Measurements from ENCODE around the gene CENATAC.
A peak's percentile ranks its signal among the peaks of the same experiment; 100 is the strongest.
"Not testable (repeated sequence)": the region's sequence is repeated elsewhere in the genome, so short reads cannot be mapped to it uniquely, and the experiment has no call there.

Gene CENATAC
- total RNA-seq = 3.9 to 21.1 (median 12.2) reads per million in 17 experiments

GRCh38 chr11:118997627-118998387 lies at the start of gene CENATAC:
Gene CENATAC, plus strand, starts transcription at chr11:118998138. Its CDS starts 60 bp downstream, at chr11:118998198.
- DNase-seq = peak; percentile 97 to 99 (median 98)

DNA sequence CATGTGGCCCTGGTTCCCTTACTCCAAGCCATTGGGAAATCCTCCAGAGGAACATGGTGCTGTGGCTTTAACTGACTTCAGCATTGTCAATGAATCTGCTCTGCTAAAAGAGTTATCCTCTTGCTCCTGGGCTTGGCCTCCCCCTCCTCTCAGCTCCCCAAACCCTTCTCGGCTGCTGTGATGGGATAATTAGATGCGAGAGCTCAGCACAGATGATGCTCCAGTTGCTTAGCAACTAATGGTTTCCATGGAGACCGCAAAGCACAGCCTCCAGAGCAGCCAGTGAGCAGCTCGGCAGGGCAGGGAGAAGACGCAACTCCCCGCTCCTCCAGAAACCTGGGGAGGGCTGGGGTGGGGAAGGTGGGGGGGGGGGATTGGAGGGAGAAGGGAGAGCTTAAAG lies 44.7 kb upstream of the CENATAC start:
- no peak for DNase-seq

DNA sequence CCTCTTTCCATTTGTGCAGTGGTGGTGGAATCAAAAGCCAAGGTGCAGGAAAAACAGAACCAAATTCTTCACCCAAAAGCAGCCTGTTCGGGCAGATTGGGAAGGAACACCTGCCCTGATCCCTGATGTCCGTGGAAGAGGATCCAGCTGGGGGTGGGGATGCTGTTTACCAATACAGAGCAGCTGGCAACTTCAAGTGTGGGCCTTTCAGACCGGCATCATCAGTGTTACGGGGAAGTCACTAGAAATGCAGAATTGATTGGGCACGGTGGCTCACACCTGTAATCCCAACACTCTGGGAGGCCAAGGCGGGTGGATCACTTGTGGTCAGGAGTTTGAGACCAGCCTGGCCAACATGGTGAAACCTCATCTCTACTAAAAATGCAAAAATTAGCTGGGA lies 44.0 kb upstream of the CENATAC start:
- not testable (repeated sequence) for DNase-seq

GRCh38 chr11:118956094-118956846 lies 41.7 kb upstream of the CENATAC start, which contains the start of gene UPK2:
Gene UPK2, plus strand, starts transcription at chr11:118956298. Its CDS starts 53 bp downstream, at chr11:118956351.
- DNase-seq = peak; percentile 89 to 94 (median 92)

DNA sequence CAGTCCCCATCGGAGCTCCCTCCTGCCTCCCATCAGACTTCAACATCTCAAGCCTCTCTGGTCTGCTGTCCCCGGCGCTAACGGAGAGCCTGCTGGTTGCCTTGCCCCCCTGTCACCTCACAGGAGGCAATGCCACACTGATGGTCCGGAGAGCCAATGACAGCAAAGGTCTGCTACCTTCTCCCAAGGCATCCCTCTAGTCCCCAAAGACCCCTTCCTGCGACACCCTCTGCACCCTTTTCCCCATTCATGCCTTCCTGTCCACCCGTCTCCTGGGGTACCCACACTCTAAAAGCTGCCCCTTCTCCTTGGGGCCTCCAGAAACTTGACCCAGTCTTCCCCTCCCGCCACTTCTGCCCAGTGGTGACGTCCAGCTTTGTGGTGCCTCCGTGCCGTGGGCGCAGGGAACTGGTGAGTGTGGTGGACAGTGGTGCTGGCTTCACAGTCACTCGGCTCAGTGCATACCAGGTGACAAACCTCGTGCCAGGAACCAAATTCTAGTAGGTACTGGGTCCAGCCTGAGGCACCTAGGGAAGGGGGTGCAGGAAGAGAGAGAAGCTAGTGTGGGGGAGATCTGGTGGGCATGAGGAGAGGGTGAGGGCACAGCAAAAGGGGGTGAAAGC lies 41.0 kb upstream of the CENATAC start:
- DNase-seq = no peak

DNA sequence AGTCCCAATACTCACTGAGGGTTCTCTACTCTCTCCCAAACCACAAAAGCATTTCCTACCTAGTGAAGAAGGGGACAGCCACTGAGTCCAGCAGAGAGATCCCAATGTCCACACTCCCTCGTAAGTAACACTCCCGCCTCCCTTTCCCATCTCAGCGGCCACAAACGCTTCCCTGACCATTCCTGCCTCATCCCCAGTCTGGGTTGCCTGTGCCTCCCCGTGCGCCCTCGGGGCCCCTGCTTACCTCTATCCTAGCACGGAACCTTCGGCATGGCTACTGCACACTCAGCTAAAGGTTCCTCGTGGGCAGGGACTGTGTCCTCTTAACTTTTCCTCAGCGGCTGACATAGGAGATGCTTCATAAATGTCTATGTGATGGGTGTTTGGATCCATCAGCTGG lies 40.4 kb upstream of the CENATAC start:
- DNase-seq = no peak

DNA sequence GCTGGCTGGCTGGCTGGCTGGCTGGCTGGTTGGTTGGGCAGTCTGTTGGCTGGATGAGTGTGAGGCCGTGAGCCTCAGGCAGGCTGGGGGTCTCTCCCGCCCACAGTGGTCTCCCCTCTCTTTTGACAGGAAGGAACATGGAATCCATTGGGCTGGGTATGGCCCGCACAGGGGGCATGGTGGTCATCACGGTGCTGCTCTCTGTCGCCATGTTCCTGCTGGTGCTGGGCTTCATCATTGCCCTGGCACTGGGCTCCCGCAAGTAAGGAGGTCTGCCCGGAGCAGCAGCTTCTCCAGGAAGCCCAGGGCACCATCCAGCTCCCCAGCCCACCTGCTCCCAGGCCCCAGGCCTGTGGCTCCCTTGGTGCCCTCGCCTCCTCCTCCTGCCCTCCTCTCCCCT lies 40.0 kb upstream of the CENATAC start:
- DNase-seq = no peak

- no peak for DNase-seq
Observed at GRCh38 chr11:118958577-118958976, 39.4 kb upstream of the CENATAC start.

- DNase-seq = no peak
Observed at GRCh38 chr11:118961189-118961588, 36.7 kb upstream of the CENATAC start.

DNA sequence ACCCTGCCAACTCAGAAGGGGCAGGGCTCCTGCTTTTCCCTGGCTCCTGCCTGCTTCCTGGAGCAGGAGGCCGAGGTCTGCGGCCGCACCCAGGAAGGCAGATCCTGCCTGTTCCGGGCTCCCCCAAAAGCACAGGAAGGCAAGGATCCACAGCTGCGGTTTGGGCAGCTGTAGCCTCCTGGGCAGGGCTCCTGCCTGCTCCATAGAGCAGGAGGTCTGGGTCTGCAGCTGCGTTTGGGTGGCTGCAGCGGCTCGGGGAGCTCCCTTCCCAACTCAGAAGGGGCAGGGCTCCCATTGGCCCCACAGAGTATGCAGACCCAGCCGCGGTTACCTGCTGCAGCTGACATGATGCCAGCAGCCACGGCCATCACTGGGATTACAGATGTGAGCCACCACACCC lies 36.3 kb upstream of the CENATAC start:
- no peak for DNase-seq

GRCh38 chr11:118969508-118969907 lies 28.4 kb upstream of the CENATAC start:
- not testable (repeated sequence) for DNase-seq

DNA sequence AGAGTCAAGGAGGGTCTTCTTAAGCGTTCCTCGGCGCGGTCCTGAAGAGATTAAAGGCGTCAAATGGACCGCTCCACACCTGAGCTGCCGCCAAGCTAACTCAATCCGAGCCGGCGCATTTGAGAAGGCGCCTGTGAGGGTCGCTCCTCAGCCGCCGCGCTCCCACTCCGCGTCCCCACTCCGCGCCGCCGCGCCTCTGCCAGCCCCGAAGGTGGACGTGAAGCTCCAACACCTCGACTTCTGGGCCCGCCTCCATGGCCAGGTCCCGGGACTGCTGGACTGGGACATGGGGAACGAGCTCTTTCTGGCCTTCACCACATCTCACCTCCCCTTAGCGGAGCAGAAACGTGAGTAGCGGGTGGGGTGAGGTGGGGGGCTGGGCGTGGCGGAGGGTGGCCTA lies 26.3 kb upstream of the CENATAC start, which contains the start of gene FOXR1:
FOXR1 (plus strand) TSS at position 116 of the 400 bp plus-strand sequence; CDS start at position 287, 171 bp downstream.
- no peak for DNase-seq

DNA sequence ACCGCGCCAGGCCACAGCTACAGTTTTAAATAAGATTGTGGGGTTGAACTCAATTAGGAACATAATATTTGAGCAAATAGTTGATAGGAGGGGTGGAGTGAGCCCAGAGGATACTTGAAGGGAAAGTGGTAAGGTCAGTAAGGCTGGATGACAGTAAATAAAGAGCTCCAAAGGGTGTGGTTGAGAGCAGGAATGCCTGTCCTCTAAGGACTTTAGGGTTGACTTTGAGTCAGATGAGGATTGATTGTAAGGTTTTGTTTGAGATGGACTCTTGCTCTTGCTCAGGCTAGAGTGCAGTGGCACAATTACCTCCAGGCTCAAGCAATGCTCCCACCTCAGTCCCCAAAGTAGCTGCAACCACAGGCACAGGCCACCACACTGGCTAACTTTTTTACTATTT lies 24.0 kb upstream of the CENATAC start:
- no peak for DNase-seq

- DNase-seq = no peak
Observed at GRCh38 chr11:118975771-118976709, 21.9 kb upstream of the CENATAC start.

- peak in 2 of 4 experiments; percentile 7 to 18 for DNase-seq
Observed at GRCh38 chr11:118979434-118979833, 18.5 kb upstream of the CENATAC start.

DNA sequence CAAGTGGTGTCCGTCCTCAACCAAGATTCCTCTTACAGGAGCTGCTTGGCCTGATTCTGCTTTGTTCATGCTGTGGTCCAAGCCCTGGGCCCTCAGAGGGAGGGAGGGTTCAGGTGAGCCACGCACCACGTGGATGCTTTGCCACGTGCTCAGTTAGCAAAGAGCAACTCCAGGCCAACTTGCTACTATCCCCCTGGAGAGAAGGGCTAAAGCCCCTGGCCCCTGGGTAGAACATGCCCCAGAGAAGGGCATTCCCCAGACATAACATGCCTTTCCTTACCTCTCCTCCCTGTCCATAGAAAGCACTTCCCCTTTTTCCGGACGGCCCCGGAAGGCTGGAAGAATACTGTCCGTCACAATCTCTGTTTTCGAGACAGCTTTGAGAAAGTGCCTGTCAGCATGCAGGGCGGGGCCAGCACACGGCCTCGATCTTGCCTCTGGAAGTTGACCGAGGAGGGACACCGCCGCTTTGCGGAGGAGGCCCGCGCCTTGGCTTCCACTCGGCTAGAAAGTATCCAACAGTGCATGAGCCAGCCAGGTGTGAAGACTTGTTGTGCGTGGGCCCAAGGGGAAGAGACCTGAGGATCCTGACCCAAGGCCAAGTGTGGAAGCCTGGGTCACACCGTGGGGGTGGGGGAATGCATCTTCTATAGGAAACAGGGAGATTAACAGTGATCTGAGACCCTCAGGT lies 17.6 kb upstream of the CENATAC start:
- DNase-seq = peak; percentile 67 to 84 (median 80)

DNA sequence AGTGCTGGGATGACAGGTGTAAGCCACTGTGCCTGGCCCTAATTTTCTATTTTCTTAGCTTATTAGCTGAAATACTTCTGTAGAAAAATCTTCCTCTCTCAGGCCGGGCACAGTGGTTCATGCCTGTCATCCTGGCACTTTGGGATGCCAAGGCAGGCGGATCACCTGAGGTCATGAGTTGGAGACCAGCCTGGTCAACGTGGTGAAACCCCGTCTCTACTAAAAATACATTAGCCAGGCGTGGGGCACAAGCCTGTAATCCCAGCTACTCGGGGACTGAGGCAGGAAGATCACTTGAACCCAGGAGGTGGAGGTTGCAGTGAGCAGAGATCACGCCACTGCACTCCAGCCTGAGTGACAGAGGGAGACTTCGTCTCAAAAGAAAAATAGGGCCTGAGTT lies 13.6 kb upstream of the CENATAC start:
- DNase-seq = not testable (repeated sequence)

- no peak for DNase-seq
Observed at GRCh38 chr11:118984825-118985224, 13.1 kb upstream of the CENATAC start.

GRCh38 chr11:118988280-118988679 lies 9.7 kb upstream of the CENATAC start:
- no peak for DNase-seq

- not testable (repeated sequence) for DNase-seq
Observed at GRCh38 chr11:118991486-118992038, 6.4 kb upstream of the CENATAC start.
